Thymus (tissue), 11 donors: ENCODE results near the gene SSBP2. TPM values are rescaled to one million over a fixed set of nuclear protein-coding genes. Genes with fewer than 3 reads are reported as not detected.

ENCODE experiments used
- DNase-seq, 9 donors: peaks; one replicate each; pipeline ENCODE4 v3.0.0-alpha.2; 2013; ENCODE audit warnings: low spot score in 9 of 9, low read depth in 6 of 9, missing footprints in 1 of 9
- H3K27ac ChIP-seq, 2 donors: one replicate each; pipeline ENCODE4 v1.5.1; 2013; ENCODE audit warnings: control low read depth in 1 of 2, low read depth in 1 of 2, low read length in 1 of 2, mild to moderate bottlenecking in 1 of 2, moderate library complexity in 1 of 2
- H3K27me3 ChIP-seq, 2 donors: one replicate each; pipeline ENCODE4 v1.5.1; 2013; ENCODE audit warnings: low read length in 1 of 2; ENCODE audit not compliant: control insufficient read depth in 2 of 2, insufficient read depth in 1 of 2
- H3K36me3 ChIP-seq, 2 donors: one replicate each; pipeline ENCODE4 v1.5.1; 2013; ENCODE audit warnings: low read length in 1 of 2, mild to moderate bottlenecking in 1 of 2, moderate library complexity in 1 of 2; ENCODE audit not compliant: control insufficient read depth in 2 of 2, insufficient read depth in 2 of 2
- H3K4me1 ChIP-seq, 2 donors: one replicate each; pipeline ENCODE4 v1.5.1; 2013; ENCODE audit warnings: low read length in 2 of 2; ENCODE audit not compliant: control insufficient read depth in 2 of 2, insufficient read depth in 2 of 2
- H3K4me3 ChIP-seq, 2 donors: one replicate each; pipeline ENCODE4 v1.5.1; 2013; ENCODE audit warnings: low read length in 2 of 2, control low read depth in 1 of 2, mild to moderate bottlenecking in 1 of 2
- H3K9me3 ChIP-seq, 2 donors: one replicate each; pipeline ENCODE4 v1.5.1; 2013; ENCODE audit warnings: low read length in 1 of 2, mild to moderate bottlenecking in 1 of 2; ENCODE audit not compliant: control insufficient read depth in 2 of 2, insufficient read depth in 1 of 2
- WGBS: extraction: QIAGEN DNeasy Blood & Tissue Kit; methylation state at CpG from one replicate; pipeline ENCODE4 v1.1.7; 2013; 5-methylcytosine and 5-hydroxymethylcytosine counted together
- polyA plus RNA-seq: library from polyadenylated mRNA; stranded (reverse); fragments of 200-250 nt; gene quantifications from one replicate; pipeline ENCODE4 v1.2.3, GENCODE V29; 2013
- total RNA-seq: library from RNA; stranded (reverse); fragments of 120-200 nt; gene quantifications from one replicate; pipeline ENCODE4 v1.2.4, GENCODE V29; 2013
- donor health status: healthy.

SSBP2 gene
- total and polyA plus RNA-seq, 2 donors = 61.1 to 125 TPM

DNA sequence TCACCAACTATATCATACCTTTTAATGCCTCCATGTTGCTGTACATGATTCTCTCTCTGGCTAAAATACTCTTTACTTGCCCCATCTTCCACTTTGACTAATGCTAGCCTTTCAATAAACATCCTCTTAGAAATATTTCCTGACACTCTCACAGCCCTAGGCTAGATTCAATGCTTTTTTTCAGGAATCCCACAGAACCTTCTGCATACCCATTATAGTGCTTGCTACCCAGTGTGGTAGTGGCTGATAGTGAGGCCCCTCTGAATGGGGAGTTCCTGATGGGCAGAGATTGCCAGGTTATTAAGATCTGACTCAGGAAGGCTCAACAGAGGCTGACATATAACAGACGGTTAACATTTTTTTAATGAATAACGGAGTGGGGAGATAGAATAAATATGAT, 11.6 kb downstream of the SSBP2 start:
- no peak for DNase-seq
- no peaks in the 10 kb centered on the region for H3K9me3 ChIP-seq
- WGBS = 95% methylated on average over 2 of the region's 2 CpGs
- H3K36me3 ChIP-seq = peaks cover 0 to 18% of the 10 kb centered on the region in 2 donors
- H3K27me3 ChIP-seq = no peaks in the 10 kb centered on the region
- no peaks in the 10 kb centered on the region for H3K4me1 ChIP-seq
- H3K27ac ChIP-seq = no peak overlapping the region
- H3K4me3 ChIP-seq = no peak overlapping the region

DNA sequence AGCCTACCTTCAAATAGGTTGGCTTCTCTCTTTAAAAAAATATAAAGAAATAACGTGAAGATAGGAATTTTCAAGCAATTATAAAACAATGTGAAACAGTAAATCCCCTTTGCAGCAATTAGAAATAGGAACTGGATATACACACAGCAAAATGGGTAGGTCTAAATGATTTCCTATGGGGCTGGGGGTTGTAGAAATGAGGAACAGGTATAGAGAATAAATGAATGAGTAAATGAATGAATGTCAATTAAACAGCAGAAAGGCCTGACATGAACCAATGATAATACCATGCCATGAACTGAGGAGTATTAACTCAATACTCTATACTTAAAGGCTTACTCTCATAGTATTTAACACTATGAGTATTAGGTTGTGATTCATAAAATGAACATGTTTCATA, 21.6 kb downstream of the SSBP2 start:
- WGBS = 92% methylated on average over 1 of the region's 1 CpG
- peaks cover 0 to 7% of the 10 kb centered on the region in 2 donors for H3K36me3 ChIP-seq
- no peak overlapping the region for H3K4me3 ChIP-seq
- H3K27ac ChIP-seq = no peak overlapping the region
- no peak for DNase-seq
- no peaks in the 10 kb centered on the region for H3K27me3 ChIP-seq
- H3K4me1 ChIP-seq = peaks cover 0 to 5% of the 10 kb centered on the region in 2 donors
- no peaks in the 10 kb centered on the region for H3K9me3 ChIP-seq

DNA sequence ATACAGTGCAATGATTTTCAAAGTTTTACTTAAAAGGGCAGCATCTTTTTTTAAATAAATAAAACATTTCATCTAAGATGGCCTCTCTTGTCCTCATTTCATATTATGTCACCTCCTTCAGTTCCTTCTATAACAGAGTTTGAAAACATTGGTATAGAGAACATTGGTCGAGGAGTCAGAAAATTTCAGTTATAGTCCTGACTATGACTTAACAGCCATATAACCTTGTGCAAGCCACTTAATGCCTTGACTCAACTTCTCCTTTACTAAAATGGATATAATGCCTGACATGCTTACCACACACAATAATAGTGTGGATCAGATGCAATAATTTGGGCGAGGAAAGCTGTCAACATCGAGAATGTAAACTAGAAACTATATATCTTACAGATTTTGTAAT, 22.6 kb downstream of the SSBP2 start:
- no peaks in the 10 kb centered on the region for H3K9me3 ChIP-seq
- H3K27me3 ChIP-seq = no peaks in the 10 kb centered on the region
- peaks cover 0 to 5% of the 10 kb centered on the region in 2 donors for H3K4me1 ChIP-seq
- H3K36me3 ChIP-seq = peaks cover 0 to 7% of the 10 kb centered on the region in 2 donors
- no peak overlapping the region for H3K27ac ChIP-seq
- DNase-seq = no peak
- H3K4me3 ChIP-seq = no peak overlapping the region
- 98% methylated on average over 3 of the region's 3 CpGs for WGBS

DNA sequence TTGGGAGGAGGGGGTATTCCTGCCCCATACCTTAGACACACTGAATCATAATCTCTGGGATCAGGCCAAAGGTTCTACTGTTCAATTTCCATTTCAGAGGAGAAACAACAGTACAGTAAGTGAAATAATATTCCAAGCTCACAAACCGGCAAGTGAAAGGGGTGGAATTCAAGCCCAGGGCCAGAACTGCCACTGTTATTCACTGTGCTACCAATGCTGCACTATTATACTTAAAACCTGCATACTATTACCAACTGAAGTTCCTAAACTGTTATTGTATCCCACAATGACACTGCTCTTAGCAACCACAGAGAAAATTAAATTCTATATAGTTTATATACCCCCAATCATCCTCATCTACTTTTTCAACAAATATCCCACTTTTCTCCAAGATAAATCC, 24.6 kb downstream of the SSBP2 start:
- Histone ChIP-seq H3K36me3 (peaks cover 0 to 7% of the 10 kb centered on the region in 2 donors), H3K4me3 (no peak overlapping the region), H3K27ac (no peak overlapping the region), H3K27me3 (no peaks in the 10 kb centered on the region), H3K9me3 (no peaks in the 10 kb centered on the region), H3K4me1 (peaks cover 0 to 12% of the 10 kb centered on the region in 2 donors)
- DNase-seq = no peak
- 90% methylated on average over 1 of the region's 1 CpG for WGBS

DNA sequence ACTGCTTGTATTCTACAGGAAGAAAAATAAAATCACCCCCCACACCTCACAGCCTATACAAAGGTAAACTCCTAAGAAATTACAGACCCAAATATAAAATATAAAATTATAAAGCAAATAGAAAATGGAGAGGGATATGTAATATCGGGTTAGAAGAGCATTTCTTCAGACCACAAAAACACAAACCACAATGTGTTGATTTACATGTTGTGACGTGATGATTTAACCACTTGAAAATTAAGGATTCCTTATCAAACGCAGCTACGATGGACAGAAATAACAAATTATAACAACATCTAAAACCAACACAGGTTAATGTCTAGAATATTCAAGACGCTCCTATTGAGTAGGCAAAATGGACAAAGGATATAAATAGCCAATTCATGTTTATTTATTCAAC, 26.3 kb downstream of the SSBP2 start:
- H3K36me3 ChIP-seq = peaks cover 0 to 8% of the 10 kb centered on the region in 2 donors
- no peak for DNase-seq
- H3K9me3 ChIP-seq = no peaks in the 10 kb centered on the region
- WGBS = 29% methylated on average over 5 of the region's 5 CpGs
- no peak overlapping the region for H3K27ac ChIP-seq
- H3K27me3 ChIP-seq = no peaks in the 10 kb centered on the region
- no peak overlapping the region for H3K4me3 ChIP-seq
- peaks cover 5 to 21% of the 10 kb centered on the region in 2 donors for H3K4me1 ChIP-seq

DNA sequence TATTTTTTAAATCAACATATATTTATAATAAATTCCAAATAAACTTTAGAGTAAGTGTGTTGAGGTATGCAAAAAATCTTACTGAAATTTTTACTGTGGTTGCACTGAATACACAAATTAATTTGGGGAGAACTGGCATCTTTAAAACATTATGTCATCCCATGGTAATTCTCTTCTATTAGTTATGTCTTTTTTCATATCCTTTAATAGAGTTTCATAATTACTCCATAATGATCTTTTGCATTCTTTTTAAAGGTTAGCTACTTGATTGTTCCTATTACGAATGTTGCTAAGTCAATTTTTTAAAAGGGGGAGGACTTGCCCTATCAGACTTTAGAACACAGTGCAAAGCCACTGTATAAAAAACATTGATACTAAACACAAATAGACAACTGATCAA, 26.8 kb downstream of the SSBP2 start:
- Histone ChIP-seq H3K4me1 (peaks cover 10 to 24% of the 10 kb centered on the region in 2 donors), H3K27ac (no peak overlapping the region)

DNA sequence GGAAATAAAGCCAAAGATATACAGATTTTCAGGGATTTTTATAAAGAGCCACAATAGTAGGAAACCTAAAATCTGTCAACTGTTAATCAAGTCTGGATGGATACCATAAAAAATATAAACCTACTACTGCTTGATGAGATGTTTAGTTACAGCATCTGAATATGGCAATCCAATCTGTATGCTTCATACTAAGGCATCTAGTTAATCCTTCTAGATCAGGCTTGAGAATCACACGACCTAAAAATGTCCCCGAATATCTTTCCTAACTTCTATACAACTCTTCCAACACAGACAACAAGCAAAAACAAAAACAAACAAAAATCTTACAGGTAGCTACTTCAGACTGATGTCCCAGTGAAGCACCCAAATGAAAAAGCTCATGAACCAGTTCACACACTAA, 29.8 kb downstream of the SSBP2 start:
- peaks cover 0 to 16% of the 10 kb centered on the region in 2 donors for H3K36me3 ChIP-seq
- no peak overlapping the region for H3K27ac ChIP-seq
- no peak overlapping the region for H3K4me3 ChIP-seq
- no peaks in the 10 kb centered on the region for H3K27me3 ChIP-seq
- 85% methylated on average over 2 of the region's 2 CpGs for WGBS
- no peak for DNase-seq
- H3K9me3 ChIP-seq = no peaks in the 10 kb centered on the region
- H3K4me1 ChIP-seq = peaks cover 18 to 23% of the 10 kb centered on the region in 2 donors

More for the DNA sequence above, 26.8 kb downstream of the SSBP2 start:
- Histone ChIP-seq H3K9me3 (no peaks in the 10 kb centered on the region), H3K4me3 (no peak overlapping the region), H3K36me3 (peaks cover 0 to 13% of the 10 kb centered on the region in 2 donors), H3K27me3 (no peaks in the 10 kb centered on the region)
- DNase-seq = no peak
- 96% methylated on average over 1 of the region's 1 CpG for WGBS

DNA sequence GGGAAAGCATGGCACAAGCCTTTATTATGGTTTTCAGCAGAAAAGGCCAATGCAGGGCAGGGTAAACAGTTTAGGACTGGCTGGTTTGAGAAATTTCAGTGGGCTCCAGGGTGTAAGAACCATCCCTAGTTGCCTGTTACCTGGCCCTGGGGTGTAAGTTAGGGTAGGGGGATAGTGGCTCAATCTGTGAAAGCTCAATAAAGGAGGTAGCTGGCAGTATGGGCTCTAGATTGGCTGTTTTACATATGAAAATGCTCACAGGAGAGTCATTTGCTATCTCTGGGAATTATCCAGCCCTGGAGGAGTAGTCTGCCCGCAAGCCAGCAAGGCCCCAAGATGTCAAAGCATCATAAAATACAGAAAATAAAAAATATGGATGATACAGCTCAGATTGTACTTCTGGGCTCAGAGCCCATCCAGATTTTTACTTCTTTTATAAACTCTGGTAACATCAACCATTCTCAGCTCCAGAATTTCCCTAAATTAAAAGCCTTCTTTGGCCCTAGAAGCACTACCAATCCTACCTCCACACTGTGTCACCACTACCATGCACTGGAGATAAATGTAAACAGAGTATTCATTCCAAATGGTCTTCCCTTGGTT, 31.1 kb downstream of the SSBP2 start:
- peaks cover 0 to 18% of the 10 kb centered on the region in 2 donors for H3K36me3 ChIP-seq
- no peaks in the 10 kb centered on the region for H3K9me3 ChIP-seq
- H3K4me1 ChIP-seq = peaks cover 22 to 24% of the 10 kb centered on the region in 2 donors
- 98% methylated on average over 1 of the region's 1 CpG for WGBS
- H3K4me3 ChIP-seq = no peak overlapping the region
- no peak for DNase-seq
- H3K27ac ChIP-seq = peak overlapping the region in 1 of 2 donors; percentile 1
- no peaks in the 10 kb centered on the region for H3K27me3 ChIP-seq

DNA sequence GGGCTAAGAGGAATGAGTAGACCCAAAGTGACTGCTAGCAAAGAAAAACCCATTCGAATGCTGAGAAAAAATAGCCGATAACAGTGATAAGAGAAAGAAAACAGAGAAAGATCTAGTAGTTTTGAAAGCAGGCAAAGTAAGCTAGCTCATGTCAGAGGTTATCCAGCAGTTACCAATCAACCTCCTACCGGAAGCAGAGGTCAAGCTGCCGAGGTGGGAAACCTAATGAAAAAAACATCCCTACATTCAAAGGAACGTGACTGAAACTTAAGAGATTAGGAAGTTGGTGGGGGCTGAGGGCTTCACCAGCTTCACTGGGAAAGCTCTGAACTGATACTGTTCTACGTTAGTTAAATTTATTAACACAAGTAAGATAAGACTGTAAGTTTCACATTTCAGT, 32.6 kb downstream of the SSBP2 start:
- H3K4me3 ChIP-seq = no peak overlapping the region
- H3K4me1 ChIP-seq = peaks cover 22 to 24% of the 10 kb centered on the region in 2 donors
- no peaks in the 10 kb centered on the region for H3K9me3 ChIP-seq
- H3K27me3 ChIP-seq = no peaks in the 10 kb centered on the region
- peak overlapping the region in 1 of 2 donors; percentile 4 for H3K27ac ChIP-seq
- peak in 1 of 9 donors; percentile 18 for DNase-seq
- H3K36me3 ChIP-seq = peaks cover 0 to 15% of the 10 kb centered on the region in 2 donors
- WGBS = 44% methylated on average over 6 of the region's 6 CpGs
